ENCODE measurements around the gene IFT43. TPM values are rescaled to one million over a fixed set of nuclear protein-coding genes. Genes with fewer than 3 reads are reported as not detected.
A peak's percentile ranks its signal among the peaks of the same experiment; 100 is the strongest.

The IFT43 gene
- total RNA-seq, 3 donors from 2014 or later, result 21.4 to 47.2 (median 41.9) TPM

GRCh38 chr14:76098916-76099675 lies 113.5 kb downstream of the IFT43 start:
- no peak for DNase-seq (ENCODE audit: low spot score in 2 of 2)
- Histone ChIP-seq H3K4me3 (no peak overlapping the region), H3K36me3 (no peaks in the 10 kb centered on the region), H3K27ac (no peak overlapping the region), H3K9me3 (no peaks in the 10 kb centered on the region), H3K27me3 (no peaks in the 10 kb centered on the region), H3K4me1 (peaks cover 0 to 3% of the 10 kb centered on the region in 2 donors)
- TF ChIP-seq CTCF (IDR thresholded peaks at IDR 0.05), result no peak
- no peak for TF ChIP-seq POLR2A (IDR thresholded peaks at IDR 0.05)
- no peak for TF ChIP-seq POLR2AphosphoS5 (IDR thresholded peaks at IDR 0.05)
- intact Hi-C loops (cut with DNase I; ENCODE audit: low total_unique reads), result no loop called here

- peak overlapping the region; percentile 45 to 52 for H3K27ac ChIP-seq
These were observed 114.7 kb downstream of the IFT43 start for GRCh38 chr14:76100236-76100635.

GRCh38 chr14:76101391-76102379 lies 116.1 kb downstream of the IFT43 start:
- peak in 1 of 2 donors; percentile 28 for DNase-seq (ENCODE audit: low spot score in 2 of 2)

More at GRCh38 chr14:76100236-76100635, 114.7 kb downstream of the IFT43 start:
- no peak for TF ChIP-seq POLR2AphosphoS5 (IDR thresholded peaks at IDR 0.05)
- TF ChIP-seq POLR2A (IDR thresholded peaks at IDR 0.05), result no peak
- TF ChIP-seq CTCF (IDR thresholded peaks at IDR 0.05), result no peak
- Histone ChIP-seq H3K36me3 (no peaks in the 10 kb centered on the region), H3K4me1 (peaks cover 0 to 3% of the 10 kb centered on the region in 2 donors), H3K9me3 (no peaks in the 10 kb centered on the region), H3K4me3 (peak overlapping the region in 2 of 3 donors; percentile 1 to 7), H3K27me3 (no peaks in the 10 kb centered on the region)
- intact Hi-C loops (cut with DNase I; ENCODE audit: low total_unique reads), result no loop called here
- no peak for DNase-seq (ENCODE audit: low spot score in 2 of 2)

GRCh38 chr14:76104802-76105355 lies 119.3 kb downstream of the IFT43 start:
- no peak overlapping the region for H3K27ac ChIP-seq
- intact Hi-C loops (cut with DNase I; ENCODE audit: low total_unique reads), result no loop called here
- no peaks in the 10 kb centered on the region for H3K9me3 ChIP-seq
- no peaks in the 10 kb centered on the region for H3K27me3 ChIP-seq
- H3K36me3 ChIP-seq, result no peaks in the 10 kb centered on the region
- DNase-seq (ENCODE audit: low spot score in 2 of 2), result no peak
- peaks cover 0 to 3% of the 10 kb centered on the region in 2 donors for H3K4me1 ChIP-seq
- H3K4me3 ChIP-seq, result no peak overlapping the region
- TF ChIP-seq POLR2AphosphoS5 (IDR thresholded peaks at IDR 0.05) (no peak), CTCF (IDR thresholded peaks at IDR 0.05) (no peak), POLR2A (IDR thresholded peaks at IDR 0.05) (no peak)

More at GRCh38 chr14:76101391-76102379, 116.1 kb downstream of the IFT43 start:
- intact Hi-C loops (cut with DNase I; ENCODE audit: low total_unique reads), result no loop called here
- Histone ChIP-seq H3K27me3 (no peaks in the 10 kb centered on the region), H3K36me3 (no peaks in the 10 kb centered on the region), H3K27ac (peak overlapping the region; percentile 45 to 52), H3K4me3 (no peak overlapping the region), H3K4me1 (peaks cover 0 to 3% of the 10 kb centered on the region in 2 donors), H3K9me3 (no peaks in the 10 kb centered on the region)
- TF ChIP-seq POLR2A (IDR thresholded peaks at IDR 0.05) (no peak), POLR2AphosphoS5 (IDR thresholded peaks at IDR 0.05) (no peak), CTCF (IDR thresholded peaks at IDR 0.05) (no peak)

Data from breast epithelium (tissue), 4 donors.